Pons (tissue), 1 donor: ENCODE data around the gene AKAP11.
"Not testable (repeated sequence)": the region's sequence is repeated elsewhere in the genome, so short reads cannot be mapped to it uniquely, and the experiment has no call there.

Experiments used
- DNase-seq: peaks from one replicate; pipeline ENCODE4 v3.0.0-alpha.2; 2016; ENCODE audit warnings: low spot score

The AKAP11 gene, protein sequence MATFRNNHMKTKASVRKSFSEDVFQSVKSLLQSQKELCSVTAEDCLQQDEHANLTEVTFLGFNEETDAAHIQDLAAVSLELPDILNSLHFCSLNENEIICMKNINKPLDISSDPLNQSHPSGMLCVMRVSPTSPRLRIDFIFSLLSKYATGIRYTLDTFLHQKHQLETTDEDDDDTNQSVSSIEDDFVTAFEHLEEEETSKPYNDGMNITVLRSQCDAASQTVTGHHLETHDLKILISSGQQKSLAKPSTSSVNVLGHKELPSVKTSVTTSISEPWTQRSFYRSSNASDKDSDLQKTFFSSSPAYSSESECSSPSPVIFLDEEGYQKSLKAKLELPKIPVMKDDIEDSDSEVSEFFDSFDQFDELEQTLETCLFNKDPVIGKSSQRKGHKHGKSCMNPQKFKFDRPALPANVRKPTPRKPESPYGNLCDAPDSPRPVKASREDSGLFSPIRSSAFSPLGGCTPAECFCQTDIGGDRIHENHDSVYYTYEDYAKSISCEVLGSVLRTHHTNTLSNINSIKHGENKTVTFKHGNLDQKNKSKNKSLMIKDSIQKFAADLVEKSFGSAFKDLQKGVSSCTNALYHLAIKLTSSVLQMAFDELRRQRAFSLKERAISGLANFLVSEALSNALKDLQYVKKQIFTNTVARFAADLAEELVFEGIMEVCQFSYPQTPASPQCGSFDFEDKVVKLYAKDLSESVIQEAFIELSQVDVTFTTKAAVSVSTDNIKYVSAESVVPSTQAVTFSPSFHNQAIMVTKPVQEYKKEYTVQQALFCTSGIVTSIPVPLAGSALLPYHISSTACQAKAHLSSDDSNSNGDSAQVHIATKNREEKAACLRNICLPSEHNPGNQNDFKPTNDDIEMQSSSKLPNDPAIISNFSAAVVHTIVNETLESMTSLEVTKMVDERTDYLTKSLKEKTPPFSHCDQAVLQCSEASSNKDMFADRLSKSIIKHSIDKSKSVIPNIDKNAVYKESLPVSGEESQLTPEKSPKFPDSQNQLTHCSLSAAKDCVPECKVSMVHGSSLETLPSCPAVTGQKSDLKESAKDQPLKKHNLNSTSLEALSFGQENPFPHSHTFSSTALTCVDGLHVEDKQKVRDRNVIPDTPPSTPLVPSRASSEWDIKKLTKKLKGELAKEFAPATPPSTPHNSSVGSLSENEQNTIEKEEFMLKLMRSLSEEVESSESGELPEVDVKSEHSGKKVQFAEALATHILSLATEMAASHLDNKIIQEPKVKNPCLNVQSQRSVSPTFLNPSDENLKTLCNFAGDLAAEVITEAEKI (N-terminal part only)

GRCh38 chr13:42272115-42272803 is at the start of gene AKAP11:
TSS of gene AKAP11 (plus strand) at chr13:42272152. CDS start at chr13:42286349, 14,197 bp downstream.
- peak; percentile 35 for DNase-seq

DNA sequence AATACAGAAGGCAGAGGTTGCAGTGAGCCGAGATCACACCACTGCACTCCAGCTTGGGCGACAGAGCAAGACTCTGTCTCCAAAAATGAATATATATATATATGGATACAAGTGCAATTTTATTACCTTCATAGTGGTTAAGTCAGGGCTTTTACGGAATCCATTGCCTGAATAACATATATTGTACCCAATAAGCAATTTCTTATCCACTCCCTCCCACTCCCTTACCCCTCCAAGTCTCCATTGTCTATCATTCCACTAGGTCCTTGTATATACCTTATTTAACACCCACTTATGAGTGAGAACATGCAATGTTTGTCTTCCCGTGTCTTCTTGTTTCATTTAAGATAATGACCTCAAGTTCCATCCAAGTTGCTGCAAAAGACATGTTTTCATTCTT is 48.3 kb upstream of the AKAP11 start:
- no peak for DNase-seq

- DNase-seq: no peak
These were observed 46.9 kb upstream of the AKAP11 start for GRCh38 chr13:42225051-42225450.

GRCh38 chr13:42226759-42227158 is 45.2 kb upstream of the AKAP11 start:
- DNase-seq: not testable (repeated sequence)

DNA sequence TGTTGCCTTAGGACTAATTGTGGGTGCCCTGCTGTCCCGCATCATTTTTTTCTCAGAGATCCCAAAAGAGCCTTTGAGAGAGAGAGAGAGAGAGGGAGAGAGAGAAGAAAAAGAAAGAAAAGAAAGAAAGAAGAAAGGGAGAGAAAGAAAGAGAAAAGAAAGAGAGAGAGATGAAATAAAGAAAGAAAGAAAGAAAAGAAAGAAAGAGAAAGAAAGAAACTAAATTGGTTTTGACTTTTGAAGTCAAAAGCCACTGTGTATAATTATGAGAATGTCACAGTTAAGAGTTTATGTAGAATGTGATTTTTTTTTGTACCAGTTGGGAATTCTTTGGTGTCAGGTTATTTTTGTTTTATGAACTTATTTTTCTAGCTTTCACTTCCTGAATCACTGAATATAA is 43.4 kb upstream of the AKAP11 start:
- no peak for DNase-seq

DNA sequence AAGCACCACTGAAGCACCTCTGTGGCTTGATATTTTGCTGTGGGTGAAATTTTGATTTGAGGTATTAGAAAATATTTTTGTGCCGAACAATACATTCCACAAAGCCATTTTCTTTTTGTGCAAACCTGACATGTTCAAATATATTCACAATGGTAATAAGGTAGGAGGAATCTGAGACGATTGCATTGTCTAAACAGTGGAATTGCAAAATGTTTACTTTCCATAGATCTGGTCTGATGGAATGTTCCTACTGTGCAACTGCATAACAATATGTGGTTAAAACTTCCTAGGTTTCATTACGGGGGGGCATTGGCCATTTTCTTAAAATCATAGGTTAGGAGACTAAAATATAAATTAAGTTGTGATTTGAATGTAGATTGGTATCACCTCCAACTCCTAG is 42.7 kb upstream of the AKAP11 start:
- no peak for DNase-seq

DNA sequence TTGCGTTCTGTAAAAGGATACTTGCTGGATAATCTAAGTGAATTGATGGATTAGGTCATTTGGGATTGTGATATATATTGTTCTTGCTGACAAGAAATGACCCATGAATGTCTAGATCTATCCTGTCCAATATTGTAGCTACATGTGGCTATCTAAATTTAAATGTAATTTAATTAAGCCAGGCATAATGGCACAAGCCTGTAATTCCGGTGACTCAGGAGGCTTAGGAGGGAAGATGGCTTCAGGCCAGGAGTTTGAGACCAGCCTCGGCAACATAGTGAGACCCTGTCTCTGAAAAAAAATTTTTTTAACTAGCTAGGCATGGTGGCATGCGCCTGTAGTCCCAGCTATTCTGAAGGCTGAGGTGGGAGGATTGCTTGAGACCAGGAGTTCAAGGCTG is 39.3 kb upstream of the AKAP11 start:
- no peak for DNase-seq

DNA sequence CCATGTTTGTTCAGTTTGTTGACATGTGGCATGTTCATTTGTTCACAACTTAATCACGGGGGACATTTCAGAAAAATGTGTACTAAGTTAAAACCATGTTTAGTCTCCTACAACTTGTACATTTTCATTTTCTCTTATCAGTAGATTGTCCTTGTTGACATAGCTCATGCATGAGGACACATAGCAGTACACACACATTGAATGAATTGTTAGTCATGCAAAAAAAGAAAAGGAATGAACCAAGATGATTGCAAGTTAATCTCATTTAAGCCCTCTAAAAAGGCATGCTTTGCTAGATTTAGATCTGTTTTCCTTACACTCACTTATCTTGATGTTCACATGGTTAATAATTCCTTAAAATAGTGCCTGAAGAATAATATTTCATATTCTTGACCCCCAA is 38.2 kb upstream of the AKAP11 start:
- DNase-seq: no peak

- DNase-seq: no peak
These were observed 32.8 kb upstream of the AKAP11 start for GRCh38 chr13:42239161-42239560.

- DNase-seq: no peak
These were observed 32.3 kb upstream of the AKAP11 start for GRCh38 chr13:42239644-42240043.

- no peak for DNase-seq
These were observed 25.4 kb upstream of the AKAP11 start for GRCh38 chr13:42246541-42246940.

DNA sequence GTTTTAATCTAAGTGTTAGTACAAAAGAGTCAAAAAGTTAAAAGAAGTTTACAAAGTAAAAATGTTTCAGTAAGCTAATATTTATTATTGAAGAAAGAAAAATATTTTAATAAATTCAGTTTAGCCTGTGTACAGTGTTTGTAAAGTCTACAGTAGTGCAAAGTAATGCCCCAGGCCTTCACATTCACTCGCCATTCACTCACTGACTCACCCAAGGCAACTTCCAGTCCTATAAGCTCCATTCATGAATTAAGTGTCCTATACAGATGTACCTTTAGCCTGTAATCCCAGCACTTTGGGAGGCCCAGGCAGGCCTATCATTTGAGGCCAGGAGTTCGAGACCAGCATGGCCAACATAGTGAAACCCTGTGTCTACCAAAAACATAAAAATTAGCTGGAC is 24.1 kb upstream of the AKAP11 start:
- no peak for DNase-seq

- no peak for DNase-seq
These were observed 16.1 kb upstream of the AKAP11 start for GRCh38 chr13:42255886-42256285.

DNA sequence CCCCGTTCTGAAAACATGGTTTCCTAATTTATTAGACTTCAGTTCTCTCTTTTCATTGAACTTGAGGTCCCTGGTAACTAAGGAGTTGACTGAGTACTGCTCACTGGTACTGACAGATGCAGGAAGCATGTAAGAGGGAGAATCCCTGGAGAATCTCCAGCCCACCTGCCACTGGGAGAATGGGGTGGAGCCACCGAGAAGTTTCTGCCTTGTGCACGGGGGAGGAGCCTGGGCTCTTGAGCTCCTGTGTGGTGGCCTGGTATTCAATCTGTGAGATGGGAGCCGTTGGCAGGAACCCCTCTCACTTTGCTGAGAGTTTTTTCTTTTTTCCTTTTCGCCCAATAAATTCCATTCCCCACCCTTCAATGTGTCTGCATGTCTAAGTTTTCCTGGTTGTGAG is 13.2 kb upstream of the AKAP11 start:
- DNase-seq: no peak

GRCh38 chr13:42259515-42259914 is 12.4 kb upstream of the AKAP11 start:
- DNase-seq: no peak

DNA sequence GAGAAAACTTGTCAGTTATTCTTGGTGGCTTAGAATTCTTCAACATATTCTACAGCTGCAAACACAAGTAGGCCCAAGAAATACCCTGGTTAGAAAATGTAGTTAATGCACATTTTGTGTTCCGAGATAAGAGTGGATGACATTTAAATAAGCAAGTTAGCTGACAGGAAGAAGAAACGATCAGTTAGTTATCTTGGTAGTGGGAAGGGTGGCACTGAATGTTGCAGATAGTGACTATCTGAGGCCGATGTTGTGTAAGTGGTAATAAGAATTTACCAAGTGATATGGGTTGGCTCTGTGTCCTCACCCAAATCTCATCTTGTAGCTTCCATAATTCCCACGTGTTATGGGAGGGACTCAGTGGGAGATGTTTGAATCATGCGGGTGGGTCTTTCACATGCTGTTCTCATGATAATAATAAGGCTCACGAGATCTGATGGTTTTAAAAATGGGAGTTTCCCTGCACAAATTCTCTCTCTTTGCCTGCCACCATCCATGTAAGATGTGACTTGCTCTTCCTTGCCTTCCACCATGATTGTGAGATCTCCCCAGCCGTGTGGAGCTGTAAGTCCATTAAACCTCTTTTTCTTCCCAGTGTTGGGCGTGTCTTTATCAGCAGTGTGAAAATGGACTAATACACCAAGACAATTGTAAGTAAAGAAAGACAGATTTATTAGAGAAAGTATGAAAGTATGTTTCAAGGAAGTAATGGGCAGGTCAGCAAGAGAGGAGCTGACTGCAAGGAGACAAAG is 10.9 kb upstream of the AKAP11 start:
- DNase-seq: no peak

DNA sequence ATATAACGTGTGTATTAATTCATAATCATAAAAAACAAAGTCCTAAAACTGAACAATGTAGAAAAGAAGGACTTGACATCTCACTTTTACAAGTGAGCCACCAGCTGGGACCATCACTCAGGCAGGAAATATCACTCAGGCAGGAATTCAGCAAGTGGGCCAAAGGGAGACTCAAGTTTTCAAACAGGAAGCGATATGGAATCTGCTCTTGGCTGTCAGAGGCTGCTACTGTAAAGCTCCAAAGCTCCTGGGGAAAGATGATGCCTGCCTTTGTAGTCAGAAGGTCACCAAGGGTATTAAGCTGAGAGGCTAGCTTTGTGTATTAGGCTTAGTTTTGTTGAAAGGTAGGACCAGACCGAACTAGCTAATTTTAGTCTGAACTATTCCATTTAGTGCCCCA is 5.5 kb upstream of the AKAP11 start:
- no peak for DNase-seq

DNA sequence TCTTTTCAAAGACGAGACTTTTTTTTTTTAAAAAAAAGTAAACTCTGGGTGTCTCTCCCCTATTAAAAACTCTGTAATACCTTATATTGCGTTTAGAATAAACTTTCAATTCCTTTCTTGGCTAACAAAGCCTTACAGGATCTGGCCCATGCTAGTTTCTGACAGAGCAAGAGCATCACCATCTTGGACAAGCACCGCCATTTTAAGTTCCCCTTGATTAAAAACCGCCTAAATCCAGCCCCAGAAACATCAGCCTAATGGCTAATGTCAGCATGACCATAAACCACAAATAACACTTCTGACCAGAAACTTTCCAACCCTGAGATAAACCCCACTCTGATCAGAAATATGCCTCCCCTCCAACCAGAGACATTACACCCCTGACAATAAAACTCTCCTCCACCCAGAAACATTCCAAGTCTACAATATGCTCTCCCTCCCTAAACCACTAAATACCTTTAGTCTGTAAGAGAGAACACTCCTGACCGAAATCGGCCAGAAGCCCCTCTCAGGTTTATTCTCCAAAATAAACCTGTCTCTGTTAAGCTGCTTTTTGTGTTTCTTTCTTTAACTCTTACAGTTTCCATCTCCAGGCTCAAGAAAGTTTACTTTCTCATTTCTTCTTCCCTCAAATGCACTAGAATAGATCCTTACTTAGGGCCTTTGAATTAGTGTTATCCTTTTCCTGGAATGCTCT is 1.6 kb upstream of the AKAP11 start:
- DNase-seq: no peak

DNA sequence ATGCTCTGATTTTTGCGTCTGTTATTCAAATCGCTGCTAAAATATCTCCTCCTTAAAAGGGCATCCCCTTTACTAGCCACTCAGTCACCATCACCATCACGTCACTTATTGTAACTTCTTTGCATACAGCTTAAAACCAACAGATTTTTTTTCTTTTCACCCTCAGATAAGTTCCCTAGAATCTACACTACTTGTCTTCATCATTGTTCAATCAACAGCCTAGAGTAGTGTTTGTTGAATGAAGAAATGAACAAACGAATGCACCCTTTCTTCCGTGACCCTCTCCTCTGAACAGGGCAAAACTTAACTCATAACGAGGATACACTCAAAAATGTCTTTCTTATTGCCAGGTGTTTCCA is 1.1 kb upstream of the AKAP11 start:
- DNase-seq: no peak

GRCh38 chr13:42271337-42272114 is 426 bp upstream of the AKAP11 start:
- DNase-seq: peak; percentile 99
